Fibroblast of lung (primary cell): Measurements from ENCODE around the gene CA14.

ENCODE experiments used
- CTCF ChIP-seq, 2 donors: IDR thresholded peaks in 1 of 2; conservative IDR thresholded peaks in 1 of 2; 1 replicate in 1 of 2; 2 replicates in 1 of 2; pipeline ENCODE4 v1.5.1; 2011 to 2012; ENCODE audit warnings: low read length in 2 of 2, control low read depth in 1 of 2, inconsistent platforms in 1 of 2, low read depth in 1 of 2, mild to moderate bottlenecking in 1 of 2
- EZH2 ChIP-seq: IDR thresholded peaks from 2 replicates; pipeline ENCODE4 v1.5.1; 2012; ENCODE audit warnings: low read length, control low read depth, mild to moderate bottlenecking; ENCODE audit errors: missing control alignments

GRCh38 chr1:150256198-150256553, 1.4 kb upstream of the CA14 start:
- TF ChIP-seq CTCF (conservative IDR thresholded peaks at IDR 0.05 in 1 of 2, IDR thresholded peaks at IDR 0.05 in 1 of 2; ENCODE audit: low read depth in 1 of 2, low read length in 2 of 2) (no peak), EZH2 (no peak)
